CD4-positive, alpha-beta T cell treated with Interleukin-12 subunit alpha and Interleukin-12 subunit beta, for 1 hour (primary cell): Measurements from ENCODE around the gene PRR33.
"Not testable (repeated sequence)": the region's sequence is repeated elsewhere in the genome, so short reads cannot be mapped to it uniquely, and the experiment has no call there.

Source experiments
- DNase-seq: peaks from one replicate; pipeline ENCODE4 v3.0.0-alpha.2; 2020

The PRR33 gene

GRCh38 chr11:1891831-1892115 lies at the start of gene PRR33:
PRR33 (minus strand) TSS chr11:1891895; CDS start chr11:1890584, 1,311 bp downstream.
- no peak for DNase-seq

- not testable (repeated sequence) for DNase-seq
These were observed 48.1 kb upstream of the PRR33 start for GRCh38 chr11:1939788-1940187.

- DNase-seq = no peak
These were observed 47.4 kb upstream of the PRR33 start for GRCh38 chr11:1939006-1939625.

GRCh38 chr11:1938343-1939005 lies 46.8 kb upstream of the PRR33 start:
- no peak for DNase-seq

- no peak for DNase-seq
These were observed 46.1 kb upstream of the PRR33 start for GRCh38 chr11:1937616-1938342.

- no peak for DNase-seq
These were observed 45.3 kb upstream of the PRR33 start for GRCh38 chr11:1936781-1937615.

- no peak for DNase-seq
These were observed 44.5 kb upstream of the PRR33 start for GRCh38 chr11:1936072-1936780.

- no peak for DNase-seq
These were observed 43.7 kb upstream of the PRR33 start for GRCh38 chr11:1935156-1936071.

GRCh38 chr11:1934335-1935155 lies 42.9 kb upstream of the PRR33 start:
- DNase-seq = no peak

GRCh38 chr11:1933416-1934334 lies 42.0 kb upstream of the PRR33 start:
- no peak for DNase-seq

- no peak for DNase-seq
These were observed 41.0 kb upstream of the PRR33 start for GRCh38 chr11:1932681-1933080.

- no peak for DNase-seq
These were observed 40.4 kb upstream of the PRR33 start for GRCh38 chr11:1932105-1932480.

- no peak for DNase-seq
These were observed 39.8 kb upstream of the PRR33 start for GRCh38 chr11:1931341-1932104.

GRCh38 chr11:1930462-1930830 lies 38.8 kb upstream of the PRR33 start:
- DNase-seq = no peak

- no peak for DNase-seq
These were observed 38.1 kb upstream of the PRR33 start for GRCh38 chr11:1929621-1930461.

- DNase-seq = no peak
These were observed 37.3 kb upstream of the PRR33 start for GRCh38 chr11:1928891-1929541.

GRCh38 chr11:1928470-1928890 lies 36.8 kb upstream of the PRR33 start:
- DNase-seq = no peak
